K562 (cell line): ENCODE data around the gene CSNK1D. TPM values are rescaled to one million over a fixed set of nuclear protein-coding genes. Genes with fewer than 3 reads are reported as not detected.

Experiments
- AFF1 ChIP-seq, 2 experiments: fragments of 450-650 bp; IDR thresholded peaks; 2 replicates each; pipeline ENCODE4 v1.6.1; 2018; ENCODE audit warnings: mild to moderate bottlenecking in 2 of 2, low read depth in 1 of 2; ENCODE audit not compliant: partially characterized antibody in 2 of 2
- BMI1 ChIP-seq: fragments of 150-350 bp; IDR thresholded peaks from 2 replicates; pipeline ENCODE4 v1.6.1; 2014; ENCODE audit warnings: low read length
- CLOCK ChIP-seq: fragments of 250-450 bp; sonication (Bioruptor Pico); IDR thresholded peaks from 2 replicates; pipeline ENCODE4 v1.4.0; 2020; ENCODE audit warnings: mild to moderate bottlenecking, moderate library complexity, borderline replicate concordance
- CTBP1 ChIP-seq: fragments of 450-650 bp; IDR thresholded peaks from 2 replicates; pipeline ENCODE4 v1.6.1; 2016; ENCODE audit warnings: borderline replicate concordance
- ETV1 ChIP-seq: fragments of 450-650 bp; conservative IDR thresholded peaks from 2 replicates; pipeline ENCODE4 v1.6.1; 2016; ENCODE audit warnings: missing genetic modification characterization, control low read depth, low read depth, missing compliant biosample characterization
- FOXJ3 ChIP-seq: sonication (generic); formaldehyde crosslinking; IDR thresholded peaks from 2 replicates; pipeline ENCODE4 v1.4.0; 2020; ENCODE audit warnings: mild to moderate bottlenecking, missing genetic modification reagents
- GTF2E2 ChIP-seq: fragments of 200-800 bp; sonication (Bioruptor generic); IDR thresholded peaks from 2 replicates; pipeline ENCODE4 v1.6.1; 2016; ENCODE audit warnings: missing genetic modification characterization, missing compliant biosample characterization
- HBP1 ChIP-seq: fragments of 450-650 bp; formaldehyde crosslinking; IDR thresholded peaks from 2 replicates; pipeline ENCODE4 v1.4.0; 2022; ENCODE audit warnings: missing genetic modification characterization
- HMG20A ChIP-seq: fragments of 450-650 bp; formaldehyde crosslinking; conservative IDR thresholded peaks from 2 replicates; pipeline ENCODE4 v1.4.0; 2020; ENCODE audit warnings: mild to moderate bottlenecking, mixed read lengths
- MAFF ChIP-seq: IDR thresholded peaks from 2 replicates; pipeline ENCODE4 v1.6.1; 2012; ENCODE audit warnings: low read length, improper control_type of control experiment
- MAX ChIP-seq: sonication (generic); formaldehyde crosslinking; IDR thresholded peaks from 2 replicates; pipeline ENCODE4 v1.9.0; 2022; ENCODE audit warnings: mild to moderate bottlenecking, missing genetic modification reagents
- MTA1 ChIP-seq: fragments of 450-650 bp; IDR thresholded peaks from 2 replicates; pipeline ENCODE4 v1.6.1; 2017; ENCODE audit warnings: borderline replicate concordance
- NEUROD1 ChIP-seq: fragments of 150-350 bp; IDR thresholded peaks from 2 replicates; pipeline ENCODE4 v1.6.1; 2014; ENCODE audit warnings: borderline replicate concordance, low read length, low read depth; ENCODE audit not compliant: partially characterized antibody
- SETDB1 ChIP-seq: IDR thresholded peaks from one replicate; pipeline ENCODE4 v1.6.1; 2012; ENCODE audit warnings: low read length, control low read depth, inconsistent platforms
- SP1 ChIP-seq: sonication (generic); formaldehyde crosslinking; IDR thresholded peaks from 2 replicates; pipeline ENCODE4 v1.8.1; 2022; ENCODE audit warnings: mild to moderate bottlenecking, missing genetic modification reagents
- ZBED1 ChIP-seq: IDR thresholded peaks from 2 replicates; pipeline ENCODE4 v1.6.1; 2014
- ZEB2 ChIP-seq: fragments of 450-650 bp; IDR thresholded peaks from 2 replicates; pipeline ENCODE4 v1.6.1; 2016
- ZNF143 ChIP-seq: sonication (generic); formaldehyde crosslinking; IDR thresholded peaks from 2 replicates; pipeline ENCODE4 v1.9.0; 2022; ENCODE audit warnings: mild to moderate bottlenecking, missing genetic modification reagents
- ZNF263 ChIP-seq: sonication (generic); formaldehyde crosslinking; IDR thresholded peaks from 2 replicates; pipeline ENCODE4 v1.8.0; 2022; ENCODE audit warnings: mild to moderate bottlenecking, missing genetic modification reagents, borderline replicate concordance
- ZNF696 ChIP-seq: fragments of 250-450 bp; sonication (Bioruptor Pico); conservative IDR thresholded peaks from 2 replicates; pipeline ENCODE4 v1.4.0; 2020; ENCODE audit warnings: mild to moderate bottlenecking, moderate library complexity
- ZSCAN32 ChIP-seq: fragments of 450-650 bp; formaldehyde crosslinking; IDR thresholded peaks from 2 replicates; pipeline ENCODE4 v1.4.0; 2020; ENCODE audit warnings: mild to moderate bottlenecking, moderate library complexity
- polyA plus RNA-seq, 8 experiments: library from polyadenylated mRNA; depleted of rRNA in 4 of 8; stranded (reverse) in 5 of 8; unstranded in 3 of 8; fragments of >200 nt; fragmentation: Nextera tagmentation in 2 of 8; fragmentation: Illumina TruSeq in 1 of 8; extraction: Ambion mirVana in 2 of 8; extraction: Trizol in 1 of 8; gene quantifications; 2 replicates each; pipeline versions ENCODE4 v1.2.1 to v1.2.3, GENCODE V29; 2011 to 2014; ENCODE audit warnings: inconsistent platforms in 1 of 8, missing spikeins in 1 of 8
- total RNA-seq, 7 experiments: library from RNA; depleted of rRNA in 6 of 7; stranded (reverse); fragments of >200 nt in 6 of 7; fragmentation: Illumina TruSeq in 2 of 7; extraction: Trizol in 2 of 7; gene quantifications; 2 replicates each; pipeline versions ENCODE4 v1.2.1 to v1.2.3, GENCODE V29; 2011 to 2021; ENCODE audit warnings: low replicate concordance in 1 of 7

Gene CSNK1D
- total and polyA plus RNA-seq, 9 of the 15 experiments (the other 6 are each of a cell fraction or from before 2014, with no cell fraction given), result 6.5 to 133 (median 41.3) TPM

GRCh38 chr17:82205720-82206508 is 67.6 kb downstream of the CSNK1D start (continued):
- TF ChIP-seq ZNF696 (CRISPR knock-in tag) (no peak), SETDB1 (no peak), ZSCAN32 (CRISPR knock-in tag) (no peak), ZEB2 (peak; percentile 75; the same call in 1 of the 2 replicates), NEUROD1 (peak; percentile 29), HBP1 (CRISPR knock-in tag) (0 out of 2 replicates have a peak, but pooled peaks have one; percentile 27), ZBED1 (no peak), FOXJ3 (CRISPR knock-in tag) (no peak), ETV1 (tag) (peak; percentile 75), AFF1 (IDR thresholded peaks at IDR 0.05; ENCODE audit: low read depth in 1 of 2, partially characterized antibody in 2 of 2) (peak; percentile 10 to 62), HMG20A (CRISPR knock-in tag) (no peak), GTF2E2 (tag) (0 out of 2 replicates have a peak, but pooled peaks have one; percentile 25), MAFF (peak; percentile 37), MAX (CRISPR knock-in tag) (no peak; the same call in 1 of the 2 replicates), SP1 (peak; percentile 64; the same call in 1 of the 2 replicates), CTBP1 (peak; percentile 77; the same call in 1 of the 2 replicates), ZNF263 (CRISPR knock-in tag) (peak; percentile 38; the same call in 1 of the 2 replicates), BMI1 (no peak), ZNF143 (no peak), CLOCK (no peak), MTA1 (no peak)
